SK-N-SH (cell line): ENCODE data around the gene AK3. TPM values are rescaled to one million over a fixed set of nuclear protein-coding genes. Genes with fewer than 3 reads are reported as not detected.

ENCODE experiments used
- CTCF ChIA-PET: fragments of 300-600, 350-600 bp; formaldehyde crosslinking; extraction: SDS; loops from one replicate; lab custom pipeline; 2021; lab: Yijun Ruan, JAX
- POLR2A ChIA-PET: fragments of 350-600 bp; sonication (Branson Sonifier 250); formaldehyde crosslinking; extraction: SDS; loops from one replicate; lab custom pipeline; 2020; ENCODE audit warnings: antibody characterized with exemption, inconsistent platforms; lab: Yijun Ruan, JAX
- DNase-seq: peaks from one replicate; pipeline ENCODE4 v3.0.0; 2012
- H2AFZ ChIP-seq: fragments of 200-600 bp; sonication (generic); 2 replicates; pipeline ENCODE4 v1.8.1; 2016; ENCODE audit warnings: antibody characterized with exemption, mild to moderate bottlenecking, low read depth
- H3F3A ChIP-seq: fragments of 200-600 bp; sonication (generic); replicated peaks from 2 replicates; pipeline ENCODE3; 2016; ENCODE audit warnings: antibody characterized with exemption, mild to moderate bottlenecking; ENCODE audit not compliant: insufficient read depth
- H3K27ac ChIP-seq, 2 experiments: fragments of 200-500 bp in 1 of 2; fragments of 200-600 bp in 1 of 2; sonication (Bioruptor generic) in 1 of 2; sonication (generic), shearing (Covaris generic) in 1 of 2; 2 replicates each; pipeline versions ENCODE4 v1.5.1 to v1.6.1; 2014 to 2016; ENCODE audit warnings: low read depth in 2 of 2, inconsistent platforms in 1 of 2, low read length in 1 of 2, mild to moderate bottlenecking in 1 of 2, mixed read lengths in 1 of 2
- H3K27me3 ChIP-seq: fragments of 200-600 bp; sonication (generic), shearing (Covaris generic); 2 replicates; pipeline ENCODE4 v1.6.1; 2016; ENCODE audit warnings: mixed run types; ENCODE audit not compliant: insufficient read depth
- H3K36me3 ChIP-seq, 2 experiments: fragments of 200-500 bp in 1 of 2; fragments of 200-600 bp in 1 of 2; sonication (Bioruptor generic) in 1 of 2; sonication (generic) in 1 of 2; replicated peaks in 1 of 2; 2 replicates each; pipeline versions ENCODE3 to v1.5.1; 2014 to 2016; ENCODE audit warnings: low read length in 1 of 2, mild to moderate bottlenecking in 1 of 2; ENCODE audit not compliant: insufficient read depth in 2 of 2, control insufficient read depth in 1 of 2
- H3K4me1 ChIP-seq, 2 experiments: fragments of 200-500 bp in 1 of 2; fragments of 200-600 bp in 1 of 2; sonication (Bioruptor generic) in 1 of 2; sonication (generic), shearing (Covaris generic) in 1 of 2; 2 replicates each; pipeline versions ENCODE4 v1.5.1 to v1.6.1; 2014 to 2016; ENCODE audit warnings: low read depth in 1 of 2, low read length in 1 of 2, mixed run types in 1 of 2; ENCODE audit not compliant: insufficient read depth in 2 of 2, control insufficient read depth in 1 of 2
- H3K4me2 ChIP-seq: fragments of 200-600 bp; sonication (generic), shearing (Covaris generic); 2 replicates; pipeline ENCODE4 v1.6.1; 2017; ENCODE audit warnings: mixed run types
- H3K4me3 ChIP-seq, 2 experiments: fragments of 200-500 bp in 1 of 2; fragments of 200-600 bp in 1 of 2; sonication (Bioruptor generic) in 1 of 2; sonication (generic), shearing (Covaris generic) in 1 of 2; 2 replicates each; pipeline versions ENCODE4 v1.5.1 to v1.8.1; 2014 to 2016; ENCODE audit warnings: low read depth in 2 of 2, inconsistent platforms in 1 of 2, low read length in 1 of 2, mild to moderate bottlenecking in 1 of 2, mixed read lengths in 1 of 2, moderate library complexity in 1 of 2
- H3K79me2 ChIP-seq: fragments of 200-600 bp; sonication (generic); 2 replicates; pipeline ENCODE4 v1.8.1; 2017; ENCODE audit warnings: mild to moderate bottlenecking; ENCODE audit not compliant: insufficient read depth
- H3K9ac ChIP-seq: fragments of 200-600 bp; sonication (generic); 2 replicates; pipeline ENCODE4 v1.6.1; 2017; ENCODE audit warnings: mixed run types
- H3K9me2 ChIP-seq: fragments of 200-600 bp; sonication (generic); 2 replicates; pipeline ENCODE4 v1.6.1; 2017; ENCODE audit warnings: mixed run types
- H3K9me3 ChIP-seq: fragments of 200-600 bp; sonication (generic); 2 replicates; pipeline ENCODE4 v1.6.1; 2017; ENCODE audit warnings: mixed run types, mild to moderate bottlenecking, moderate library complexity
- H4K20me1 ChIP-seq: fragments of 200-600 bp; sonication (generic); 2 replicates; pipeline ENCODE4 v1.6.1; 2017; ENCODE audit warnings: mild to moderate bottlenecking, mixed run types; ENCODE audit not compliant: insufficient read depth
- CHD2 ChIP-seq: fragments of 150-350 bp; IDR thresholded peaks from 2 replicates; pipeline ENCODE4 v1.6.1; 2018; ENCODE audit warnings: low read length; ENCODE audit not compliant: partially characterized antibody
- EZH2phosphoT487 ChIP-seq: fragments of 200-600 bp; sonication (generic); IDR thresholded peaks from 2 replicates; pipeline ENCODE4 v1.6.1; 2017; ENCODE audit warnings: low read depth, mixed run types, mild to moderate bottlenecking, antibody characterized with exemption, moderate library complexity, borderline replicate concordance
- FOXM1 ChIP-seq: IDR thresholded peaks from 2 replicates; pipeline ENCODE4 v1.4.0; 2012; ENCODE audit warnings: low read depth, mild to moderate bottlenecking
- GABPA ChIP-seq: IDR thresholded peaks from 2 replicates; pipeline ENCODE4 v1.4.0; 2012; ENCODE audit warnings: low read depth, mild to moderate bottlenecking
- GATA2 ChIP-seq: sonication (generic); formaldehyde crosslinking; IDR thresholded peaks from 2 replicates; pipeline ENCODE4 v1.5.0; 2020; ENCODE audit warnings: mild to moderate bottlenecking, missing genetic modification reagents
- MAX ChIP-seq: IDR thresholded peaks from 2 replicates; pipeline ENCODE4 v1.4.0; 2012; ENCODE audit warnings: low read depth
- MEF2A ChIP-seq: IDR thresholded peaks from 2 replicates; pipeline ENCODE4 v1.4.0; 2012; ENCODE audit warnings: low read depth, borderline replicate concordance
- NFIC ChIP-seq: IDR thresholded peaks from 2 replicates; pipeline ENCODE4 v1.4.0; 2012; ENCODE audit warnings: borderline replicate concordance
- RCOR1 ChIP-seq: fragments of 150-350 bp; IDR thresholded peaks from 2 replicates; pipeline ENCODE4 v1.6.1; 2017; ENCODE audit warnings: antibody characterized with exemption, low read length
- SIN3A ChIP-seq: IDR thresholded peaks from 2 replicates; pipeline ENCODE4 v1.6.1; 2012; ENCODE audit warnings: low read depth, mild to moderate bottlenecking, low read length, moderate library complexity, borderline replicate concordance
- SMC3 ChIP-seq: IDR thresholded peaks from 2 replicates; pipeline ENCODE4 v1.6.1; 2012; ENCODE audit warnings: low read depth, low read length, improper control_type of control experiment
- TAF1 ChIP-seq: IDR thresholded peaks from 2 replicates; pipeline ENCODE4 v1.6.1; 2012; ENCODE audit warnings: low read depth, mild to moderate bottlenecking, low read length, moderate library complexity, borderline replicate concordance
- TCF12 ChIP-seq: IDR thresholded peaks from 2 replicates; pipeline ENCODE4 v1.4.0; 2012
- YY1 ChIP-seq: IDR thresholded peaks from 2 replicates; pipeline ENCODE4 v1.4.0; 2012; ENCODE audit warnings: low read depth, mild to moderate bottlenecking
- WGBS: methylation state at CpG from one replicate; pipeline ENCODE4 v1.1.6; 2017; ENCODE audit warnings: low lambda C conversion rate; 5-methylcytosine and 5-hydroxymethylcytosine counted together
- polyA plus RNA-seq, 3 experiments: library from polyadenylated mRNA; depleted of rRNA; stranded (reverse); fragments of >200 nt; gene quantifications; 2 replicates each; pipeline ENCODE4 v1.2.3, GENCODE V29; 2012
- TF ChIP-seq, protein P1 (sequence below): IDR thresholded peaks from 2 replicates; pipeline ENCODE4 v1.6.1; 2012; ENCODE audit warnings: mild to moderate bottlenecking, low read depth, low read length, moderate library complexity
- TF ChIP-seq, protein P2 (sequence below): IDR thresholded peaks from 2 replicates; pipeline ENCODE4; 2012
- TF ChIP-seq, protein P3 (sequence below): fragments of 150-350 bp; IDR thresholded peaks from 2 replicates; pipeline ENCODE4 v1.6.1; 2017; ENCODE audit warnings: antibody characterized with exemption, low read length, low read depth, borderline replicate concordance

Gene AK3
- polyA plus RNA-seq, 1 of the 3 experiments (the other 2 are of a cell fraction): 20.6 TPM

GRCh38 chr9:4701526-4701925, 39.5 kb downstream of the AK3 start (continued):
- TF ChIP-seq, protein P1, sequence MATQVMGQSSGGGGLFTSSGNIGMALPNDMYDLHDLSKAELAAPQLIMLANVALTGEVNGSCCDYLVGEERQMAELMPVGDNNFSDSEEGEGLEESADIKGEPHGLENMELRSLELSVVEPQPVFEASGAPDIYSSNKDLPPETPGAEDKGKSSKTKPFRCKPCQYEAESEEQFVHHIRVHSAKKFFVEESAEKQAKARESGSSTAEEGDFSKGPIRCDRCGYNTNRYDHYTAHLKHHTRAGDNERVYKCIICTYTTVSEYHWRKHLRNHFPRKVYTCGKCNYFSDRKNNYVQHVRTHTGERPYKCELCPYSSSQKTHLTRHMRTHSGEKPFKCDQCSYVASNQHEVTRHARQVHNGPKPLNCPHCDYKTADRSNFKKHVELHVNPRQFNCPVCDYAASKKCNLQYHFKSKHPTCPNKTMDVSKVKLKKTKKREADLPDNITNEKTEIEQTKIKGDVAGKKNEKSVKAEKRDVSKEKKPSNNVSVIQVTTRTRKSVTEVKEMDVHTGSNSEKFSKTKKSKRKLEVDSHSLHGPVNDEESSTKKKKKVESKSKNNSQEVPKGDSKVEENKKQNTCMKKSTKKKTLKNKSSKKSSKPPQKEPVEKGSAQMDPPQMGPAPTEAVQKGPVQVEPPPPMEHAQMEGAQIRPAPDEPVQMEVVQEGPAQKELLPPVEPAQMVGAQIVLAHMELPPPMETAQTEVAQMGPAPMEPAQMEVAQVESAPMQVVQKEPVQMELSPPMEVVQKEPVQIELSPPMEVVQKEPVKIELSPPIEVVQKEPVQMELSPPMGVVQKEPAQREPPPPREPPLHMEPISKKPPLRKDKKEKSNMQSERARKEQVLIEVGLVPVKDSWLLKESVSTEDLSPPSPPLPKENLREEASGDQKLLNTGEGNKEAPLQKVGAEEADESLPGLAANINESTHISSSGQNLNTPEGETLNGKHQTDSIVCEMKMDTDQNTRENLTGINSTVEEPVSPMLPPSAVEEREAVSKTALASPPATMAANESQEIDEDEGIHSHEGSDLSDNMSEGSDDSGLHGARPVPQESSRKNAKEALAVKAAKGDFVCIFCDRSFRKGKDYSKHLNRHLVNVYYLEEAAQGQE: no peak
- no peak for TF ChIP-seq RCOR1

GRCh38 chr9:4700932-4701331, 40.1 kb downstream of the AK3 start:
- CTCF ChIA-PET: interaction anchor here (1.1 kb wide), 1 partner anchor 17 kb away, joined by 3 read pairs; no protein-coding TSS in a partner anchor
- POLR2A ChIA-PET: interaction anchor here (0.7 kb wide), 1 partner anchor 10 kb away, joined by 3 read pairs; no protein-coding TSS in a partner anchor
- no peak overlapping the region for H3K27ac ChIP-seq

More at GRCh38 chr9:4700932-4701331, 40.1 kb downstream of the AK3 start:
- DNase-seq: no peak
- Histone ChIP-seq H3K36me3 (peaks cover 61 to 83% of the 10 kb centered on the region in 2 experiments), H3K79me2 (peaks cover 14% of the 10 kb centered on the region), H3K27me3 (no peaks in the 10 kb centered on the region), H3K9ac (no peak overlapping the region), H3K4me2 (no peak overlapping the region), H3F3A (peaks cover 6% of the 10 kb centered on the region), H3K4me1 (no peaks in the 10 kb centered on the region; a peak in 1 of 4 replicates), H3K4me3 (no peak overlapping the region), H2AFZ (no peak overlapping the region), H4K20me1 (no peaks in the 10 kb centered on the region), H3K9me3 (no peaks in the 10 kb centered on the region), H3K9me2 (no peaks in the 10 kb centered on the region)
- TF ChIP-seq FOXM1 (no peak), CHD2 (no peak), GATA2 (CRISPR knock-in tag) (no peak), GABPA (no peak), TCF12 (no peak), EZH2phosphoT487 (no peak), TAF1 (no peak), MAX (no peak), MEF2A (no peak), NFIC (no peak), SMC3 (no peak), SIN3A (no peak), YY1 (no peak)
- TF ChIP-seq, protein P2, sequence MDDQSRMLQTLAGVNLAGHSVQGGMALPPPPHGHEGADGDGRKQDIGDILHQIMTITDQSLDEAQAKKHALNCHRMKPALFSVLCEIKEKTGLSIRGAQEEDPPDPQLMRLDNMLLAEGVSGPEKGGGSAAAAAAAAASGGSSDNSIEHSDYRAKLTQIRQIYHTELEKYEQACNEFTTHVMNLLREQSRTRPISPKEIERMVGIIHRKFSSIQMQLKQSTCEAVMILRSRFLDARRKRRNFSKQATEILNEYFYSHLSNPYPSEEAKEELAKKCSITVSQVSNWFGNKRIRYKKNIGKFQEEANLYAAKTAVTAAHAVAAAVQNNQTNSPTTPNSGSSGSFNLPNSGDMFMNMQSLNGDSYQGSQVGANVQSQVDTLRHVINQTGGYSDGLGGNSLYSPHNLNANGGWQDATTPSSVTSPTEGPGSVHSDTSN: no peak
- TF ChIP-seq, protein P3, sequence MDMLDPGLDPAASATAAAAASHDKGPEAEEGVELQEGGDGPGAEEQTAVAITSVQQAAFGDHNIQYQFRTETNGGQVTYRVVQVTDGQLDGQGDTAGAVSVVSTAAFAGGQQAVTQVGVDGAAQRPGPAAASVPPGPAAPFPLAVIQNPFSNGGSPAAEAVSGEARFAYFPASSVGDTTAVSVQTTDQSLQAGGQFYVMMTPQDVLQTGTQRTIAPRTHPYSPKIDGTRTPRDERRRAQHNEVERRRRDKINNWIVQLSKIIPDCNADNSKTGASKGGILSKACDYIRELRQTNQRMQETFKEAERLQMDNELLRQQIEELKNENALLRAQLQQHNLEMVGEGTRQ: no peak
- TF ChIP-seq, protein P1: no peak
- 92% methylated on average over 2 of the region's 2 CpGs for WGBS
